Stimulated activated CD8-positive, alpha-beta memory T cell treated with anti-CD3 and anti-CD28 coated beads, Interleukin-2, amount 100 ng/mL, for 1 hour (primary cell): ENCODE results near the gene FAM174A.
"Not testable (repeated sequence)": the region's sequence is repeated elsewhere in the genome, so short reads cannot be mapped to it uniquely, and the experiment has no call there.

Experiments used
- DNase-seq, 2 donors: peaks; one replicate each; pipeline ENCODE4 v3.0.0-alpha.2; 2020; ENCODE audit warnings: low read depth in 2 of 2

Gene FAM174A

GRCh38 chr5:100575815-100576214 lies 40.6 kb downstream of the FAM174A start:
- DNase-seq = no peak

- no peak for DNase-seq
These were observed 41.1 kb downstream of the FAM174A start for GRCh38 chr5:100576217-100576751.

- no peak for DNase-seq
These were observed 42.3 kb downstream of the FAM174A start for GRCh38 chr5:100577506-100577905.

GRCh38 chr5:100584069-100584468 lies 48.9 kb downstream of the FAM174A start:
- no peak for DNase-seq

- DNase-seq = no peak
These were observed 49.7 kb downstream of the FAM174A start for GRCh38 chr5:100584889-100585288.

GRCh38 chr5:100590867-100591266 lies 55.7 kb downstream of the FAM174A start:
- no peak for DNase-seq

GRCh38 chr5:100595152-100595811 lies 60.1 kb downstream of the FAM174A start:
- no peak for DNase-seq

GRCh38 chr5:100595812-100596173 lies 60.6 kb downstream of the FAM174A start:
- DNase-seq = no peak

GRCh38 chr5:100598446-100598845 lies 63.3 kb downstream of the FAM174A start:
- DNase-seq = no peak

- DNase-seq = no peak
These were observed 65.3 kb downstream of the FAM174A start for GRCh38 chr5:100600298-100600994.

- DNase-seq = no peak
These were observed 68.0 kb downstream of the FAM174A start for GRCh38 chr5:100603141-100603540.

GRCh38 chr5:100604021-100604420 lies 68.8 kb downstream of the FAM174A start:
- DNase-seq = not testable (repeated sequence)

- DNase-seq = no peak
These were observed 74.4 kb downstream of the FAM174A start for GRCh38 chr5:100609594-100609993.

- no peak for DNase-seq
These were observed 79.1 kb downstream of the FAM174A start for GRCh38 chr5:100614308-100614707.

GRCh38 chr5:100615362-100615761 lies 80.2 kb downstream of the FAM174A start:
- no peak for DNase-seq

- DNase-seq = no peak
These were observed 81.1 kb downstream of the FAM174A start for GRCh38 chr5:100616291-100616690.

- no peak for DNase-seq
These were observed 81.8 kb downstream of the FAM174A start for GRCh38 chr5:100616981-100617380.

- DNase-seq = no peak
These were observed 88.5 kb downstream of the FAM174A start for GRCh38 chr5:100623719-100624118.

- no peak for DNase-seq
These were observed 99.9 kb downstream of the FAM174A start for GRCh38 chr5:100634937-100635534.
